H1 (cell line): Measurements from ENCODE around the gene MYBPHL. TPM values are rescaled to one million over a fixed set of nuclear protein-coding genes. Genes with fewer than 3 reads are reported as not detected.

ENCODE experiments used
- FOSL1 ChIP-seq: IDR thresholded peaks from 2 replicates; pipeline ENCODE4 v1.6.1; 2011; ENCODE audit warnings: mild to moderate bottlenecking, low read depth, low read length, moderate library complexity; ENCODE audit not compliant: insufficient read depth
- SIN3A ChIP-seq, 2 experiments: IDR thresholded peaks in 1 of 2; conservative IDR thresholded peaks in 1 of 2; 2 replicates each; pipeline ENCODE4 v1.6.1; 2011 to 2012; ENCODE audit warnings: low read length in 2 of 2, improper control_type of control experiment in 1 of 2, low read depth in 1 of 2, mild to moderate bottlenecking in 1 of 2
- polyA plus RNA-seq, 7 experiments: library from polyadenylated mRNA; depleted of rRNA in 3 of 7; stranded (reverse) in 5 of 7; unstranded in 2 of 7; fragments of >200 nt in 5 of 7; fragments of 200-250 nt in 2 of 7; gene quantifications; 1 replicate in 5 of 7; 2 replicates in 1 of 7; 4 replicates in 1 of 7; pipeline versions ENCODE4 v1.2.1 to v1.2.3, GENCODE V29; 2011 to 2013; ENCODE audit warnings: missing spikeins in 2 of 7, mixed read lengths in 2 of 7
- total RNA-seq: library from RNA; stranded (reverse); fragmentation: NEBNext Ultra II Directional; extraction: Animal tissue kit (Norgen Biotek cat#: 25700); gene quantifications from 2 replicates; pipeline ENCODE4 v1.2.1, GENCODE V29; 2021
- TF ChIP-seq, protein P1 (sequence below): fragments of 300-600 bp; sonication (generic); IDR thresholded peaks from 2 replicates; pipeline ENCODE4 v1.7.1; 2012; ENCODE audit warnings: low read length, moderate library complexity, mild to moderate bottlenecking, inconsistent platforms; ENCODE audit not compliant: insufficient replicate concordance

The MYBPHL gene
- total and polyA plus RNA-seq, 2 of the 8 experiments (the other 6 are each of a cell fraction or from before 2014, with no cell fraction given): 0.24 to 0.30 TPM

DNA sequence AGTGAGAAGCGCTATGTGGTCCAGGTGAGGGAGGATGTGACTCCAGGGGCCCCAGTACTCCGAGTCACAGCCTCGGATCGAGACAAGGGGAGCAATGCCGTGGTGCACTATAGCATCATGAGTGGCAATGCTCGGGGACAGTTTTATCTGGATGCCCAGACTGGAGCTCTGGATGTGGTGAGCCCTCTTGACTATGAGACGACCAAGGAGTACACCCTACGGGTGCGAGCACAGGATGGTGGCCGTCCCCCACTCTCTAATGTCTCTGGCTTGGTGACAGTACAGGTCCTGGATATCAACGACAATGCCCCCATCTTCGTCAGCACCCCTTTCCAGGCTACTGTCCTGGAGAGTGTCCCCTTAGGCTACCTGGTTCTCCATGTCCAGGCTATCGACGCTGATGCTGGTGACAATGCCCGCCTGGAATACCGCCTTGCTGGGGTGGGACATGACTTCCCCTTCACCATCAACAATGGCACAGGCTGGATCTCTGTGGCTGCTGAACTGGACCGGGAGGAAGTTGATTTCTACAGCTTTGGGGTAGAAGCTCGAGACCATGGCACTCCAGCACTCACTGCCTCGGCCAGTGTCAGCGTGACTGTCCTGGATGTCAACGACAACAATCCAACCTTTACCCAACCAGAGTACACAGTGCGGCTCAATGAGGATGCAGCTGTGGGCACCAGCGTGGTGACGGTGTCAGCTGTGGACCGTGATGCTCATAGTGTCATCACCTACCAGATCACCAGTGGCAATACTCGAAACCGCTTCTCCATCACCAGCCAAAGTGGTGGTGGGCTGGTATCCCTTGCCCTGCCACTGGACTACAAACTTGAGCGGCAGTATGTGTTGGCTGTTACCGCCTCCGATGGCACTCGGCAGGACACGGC, 55.3 kb downstream of the MYBPHL start (continued):
- TF ChIP-seq FOSL1 (no peak), SIN3A (conservative IDR thresholded peaks at IDR 0.05 in 1 of 2, IDR thresholded peaks at IDR 0.05 in 1 of 2; ENCODE audit: low read depth in 1 of 2, low read length in 2 of 2) (no peak)
- TF ChIP-seq, protein P1, sequence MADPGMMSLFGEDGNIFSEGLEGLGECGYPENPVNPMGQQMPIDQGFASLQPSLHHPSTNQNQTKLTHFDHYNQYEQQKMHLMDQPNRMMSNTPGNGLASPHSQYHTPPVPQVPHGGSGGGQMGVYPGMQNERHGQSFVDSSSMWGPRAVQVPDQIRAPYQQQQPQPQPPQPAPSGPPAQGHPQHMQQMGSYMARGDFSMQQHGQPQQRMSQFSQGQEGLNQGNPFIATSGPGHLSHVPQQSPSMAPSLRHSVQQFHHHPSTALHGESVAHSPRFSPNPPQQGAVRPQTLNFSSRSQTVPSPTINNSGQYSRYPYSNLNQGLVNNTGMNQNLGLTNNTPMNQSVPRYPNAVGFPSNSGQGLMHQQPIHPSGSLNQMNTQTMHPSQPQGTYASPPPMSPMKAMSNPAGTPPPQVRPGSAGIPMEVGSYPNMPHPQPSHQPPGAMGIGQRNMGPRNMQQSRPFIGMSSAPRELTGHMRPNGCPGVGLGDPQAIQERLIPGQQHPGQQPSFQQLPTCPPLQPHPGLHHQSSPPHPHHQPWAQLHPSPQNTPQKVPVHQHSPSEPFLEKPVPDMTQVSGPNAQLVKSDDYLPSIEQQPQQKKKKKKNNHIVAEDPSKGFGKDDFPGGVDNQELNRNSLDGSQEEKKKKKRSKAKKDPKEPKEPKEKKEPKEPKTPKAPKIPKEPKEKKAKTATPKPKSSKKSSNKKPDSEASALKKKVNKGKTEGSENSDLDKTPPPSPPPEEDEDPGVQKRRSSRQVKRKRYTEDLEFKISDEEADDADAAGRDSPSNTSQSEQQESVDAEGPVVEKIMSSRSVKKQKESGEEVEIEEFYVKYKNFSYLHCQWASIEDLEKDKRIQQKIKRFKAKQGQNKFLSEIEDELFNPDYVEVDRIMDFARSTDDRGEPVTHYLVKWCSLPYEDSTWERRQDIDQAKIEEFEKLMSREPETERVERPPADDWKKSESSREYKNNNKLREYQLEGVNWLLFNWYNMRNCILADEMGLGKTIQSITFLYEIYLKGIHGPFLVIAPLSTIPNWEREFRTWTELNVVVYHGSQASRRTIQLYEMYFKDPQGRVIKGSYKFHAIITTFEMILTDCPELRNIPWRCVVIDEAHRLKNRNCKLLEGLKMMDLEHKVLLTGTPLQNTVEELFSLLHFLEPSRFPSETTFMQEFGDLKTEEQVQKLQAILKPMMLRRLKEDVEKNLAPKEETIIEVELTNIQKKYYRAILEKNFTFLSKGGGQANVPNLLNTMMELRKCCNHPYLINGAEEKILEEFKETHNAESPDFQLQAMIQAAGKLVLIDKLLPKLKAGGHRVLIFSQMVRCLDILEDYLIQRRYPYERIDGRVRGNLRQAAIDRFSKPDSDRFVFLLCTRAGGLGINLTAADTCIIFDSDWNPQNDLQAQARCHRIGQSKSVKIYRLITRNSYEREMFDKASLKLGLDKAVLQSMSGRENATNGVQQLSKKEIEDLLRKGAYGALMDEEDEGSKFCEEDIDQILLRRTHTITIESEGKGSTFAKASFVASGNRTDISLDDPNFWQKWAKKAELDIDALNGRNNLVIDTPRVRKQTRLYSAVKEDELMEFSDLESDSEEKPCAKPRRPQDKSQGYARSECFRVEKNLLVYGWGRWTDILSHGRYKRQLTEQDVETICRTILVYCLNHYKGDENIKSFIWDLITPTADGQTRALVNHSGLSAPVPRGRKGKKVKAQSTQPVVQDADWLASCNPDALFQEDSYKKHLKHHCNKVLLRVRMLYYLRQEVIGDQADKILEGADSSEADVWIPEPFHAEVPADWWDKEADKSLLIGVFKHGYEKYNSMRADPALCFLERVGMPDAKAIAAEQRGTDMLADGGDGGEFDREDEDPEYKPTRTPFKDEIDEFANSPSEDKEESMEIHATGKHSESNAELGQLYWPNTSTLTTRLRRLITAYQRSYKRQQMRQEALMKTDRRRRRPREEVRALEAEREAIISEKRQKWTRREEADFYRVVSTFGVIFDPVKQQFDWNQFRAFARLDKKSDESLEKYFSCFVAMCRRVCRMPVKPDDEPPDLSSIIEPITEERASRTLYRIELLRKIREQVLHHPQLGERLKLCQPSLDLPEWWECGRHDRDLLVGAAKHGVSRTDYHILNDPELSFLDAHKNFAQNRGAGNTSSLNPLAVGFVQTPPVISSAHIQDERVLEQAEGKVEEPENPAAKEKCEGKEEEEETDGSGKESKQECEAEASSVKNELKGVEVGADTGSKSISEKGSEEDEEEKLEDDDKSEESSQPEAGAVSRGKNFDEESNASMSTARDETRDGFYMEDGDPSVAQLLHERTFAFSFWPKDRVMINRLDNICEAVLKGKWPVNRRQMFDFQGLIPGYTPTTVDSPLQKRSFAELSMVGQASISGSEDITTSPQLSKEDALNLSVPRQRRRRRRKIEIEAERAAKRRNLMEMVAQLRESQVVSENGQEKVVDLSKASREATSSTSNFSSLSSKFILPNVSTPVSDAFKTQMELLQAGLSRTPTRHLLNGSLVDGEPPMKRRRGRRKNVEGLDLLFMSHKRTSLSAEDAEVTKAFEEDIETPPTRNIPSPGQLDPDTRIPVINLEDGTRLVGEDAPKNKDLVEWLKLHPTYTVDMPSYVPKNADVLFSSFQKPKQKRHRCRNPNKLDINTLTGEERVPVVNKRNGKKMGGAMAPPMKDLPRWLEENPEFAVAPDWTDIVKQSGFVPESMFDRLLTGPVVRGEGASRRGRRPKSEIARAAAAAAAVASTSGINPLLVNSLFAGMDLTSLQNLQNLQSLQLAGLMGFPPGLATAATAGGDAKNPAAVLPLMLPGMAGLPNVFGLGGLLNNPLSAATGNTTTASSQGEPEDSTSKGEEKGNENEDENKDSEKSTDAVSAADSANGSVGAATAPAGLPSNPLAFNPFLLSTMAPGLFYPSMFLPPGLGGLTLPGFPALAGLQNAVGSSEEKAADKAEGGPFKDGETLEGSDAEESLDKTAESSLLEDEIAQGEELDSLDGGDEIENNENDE: no peak
- TF ChIP-seq, all 59 proteins: peak for 0
